HG03469 (cell line): ENCODE measurements around the gene KLF15.

ENCODE experiments used
- ATAC-seq: cut with Tn5 transposase; IDR thresholded peaks from one replicate; pipeline ENCODE4 v1.9.1; 2021; ENCODE audit warnings: mild to moderate bottlenecking, moderate library complexity, moderate number of reproducible peaks; ENCODE audit not compliant: unreplicated experiment

Gene KLF15

DNA sequence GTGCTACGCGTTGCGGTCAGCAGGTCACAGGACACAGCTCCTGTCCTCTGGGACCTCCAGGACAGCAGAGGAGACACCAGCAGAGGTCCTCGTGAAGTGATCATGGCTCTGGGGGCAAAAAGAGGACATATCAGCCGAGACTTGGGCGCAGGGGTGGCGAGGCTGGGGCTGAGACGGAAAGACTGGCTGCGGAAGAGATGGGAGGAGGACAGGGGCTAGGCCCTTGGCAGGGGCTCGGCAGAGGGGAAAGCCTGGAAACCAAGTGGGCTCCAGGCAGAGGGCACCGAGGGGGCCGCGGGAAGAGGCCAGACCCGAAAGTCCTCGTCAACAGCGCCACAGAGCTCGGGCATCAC, 32.6 kb upstream of the KLF15 start:
- no peak for ATAC-seq

DNA sequence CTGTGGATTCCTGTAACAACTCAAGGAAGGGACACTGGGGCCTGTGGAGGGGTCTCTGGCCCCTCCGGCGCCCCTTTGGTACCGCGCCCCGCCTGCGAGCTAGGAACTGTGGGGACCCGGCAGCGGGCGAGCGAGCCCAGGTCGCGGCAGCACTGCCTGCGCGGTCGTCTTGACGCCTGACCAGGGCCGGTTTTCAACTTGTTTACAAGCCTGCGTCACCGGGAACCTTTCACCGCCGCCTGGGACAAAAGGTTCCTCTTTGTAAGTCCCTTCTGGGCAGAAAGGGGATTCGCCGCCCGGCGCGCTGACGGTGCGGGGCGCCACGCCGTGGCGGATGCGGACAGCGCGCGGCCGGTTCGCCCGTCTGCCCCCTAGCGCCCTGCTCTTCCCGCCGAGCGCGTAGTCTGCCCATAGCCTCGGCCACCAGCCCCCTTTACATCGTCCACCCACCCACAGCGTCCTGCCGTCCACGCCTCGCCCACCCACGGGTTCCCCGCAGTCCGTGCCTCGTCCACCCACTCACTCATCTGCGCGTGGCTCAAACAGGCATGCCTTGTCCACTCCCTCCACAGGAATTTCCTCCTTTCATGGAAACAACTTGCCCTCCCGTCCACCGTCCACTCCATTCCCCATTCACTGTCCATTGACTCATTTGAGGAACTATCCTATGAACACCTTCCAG, 32.0 kb upstream of the KLF15 start:
- no peak for ATAC-seq

DNA sequence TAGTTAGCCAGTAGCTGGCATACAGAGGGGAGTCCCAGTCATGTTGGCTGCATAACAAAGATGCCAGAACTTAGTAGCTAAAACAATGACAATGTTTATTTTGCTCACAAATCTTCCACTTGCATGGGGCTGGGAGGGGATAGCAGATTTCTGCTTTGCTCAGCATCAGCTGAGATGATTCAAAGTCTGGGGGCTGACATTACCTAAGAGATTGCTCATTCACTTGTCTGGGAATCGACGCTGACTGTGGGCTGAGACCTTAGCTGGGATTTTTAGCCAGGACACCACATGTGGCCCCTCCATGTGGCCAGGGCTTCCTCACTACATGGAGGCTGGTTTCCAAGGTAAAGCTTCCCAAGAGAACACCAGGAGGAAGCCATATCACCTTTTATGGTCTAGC, 24.8 kb upstream of the KLF15 start:
- no peak for ATAC-seq

DNA sequence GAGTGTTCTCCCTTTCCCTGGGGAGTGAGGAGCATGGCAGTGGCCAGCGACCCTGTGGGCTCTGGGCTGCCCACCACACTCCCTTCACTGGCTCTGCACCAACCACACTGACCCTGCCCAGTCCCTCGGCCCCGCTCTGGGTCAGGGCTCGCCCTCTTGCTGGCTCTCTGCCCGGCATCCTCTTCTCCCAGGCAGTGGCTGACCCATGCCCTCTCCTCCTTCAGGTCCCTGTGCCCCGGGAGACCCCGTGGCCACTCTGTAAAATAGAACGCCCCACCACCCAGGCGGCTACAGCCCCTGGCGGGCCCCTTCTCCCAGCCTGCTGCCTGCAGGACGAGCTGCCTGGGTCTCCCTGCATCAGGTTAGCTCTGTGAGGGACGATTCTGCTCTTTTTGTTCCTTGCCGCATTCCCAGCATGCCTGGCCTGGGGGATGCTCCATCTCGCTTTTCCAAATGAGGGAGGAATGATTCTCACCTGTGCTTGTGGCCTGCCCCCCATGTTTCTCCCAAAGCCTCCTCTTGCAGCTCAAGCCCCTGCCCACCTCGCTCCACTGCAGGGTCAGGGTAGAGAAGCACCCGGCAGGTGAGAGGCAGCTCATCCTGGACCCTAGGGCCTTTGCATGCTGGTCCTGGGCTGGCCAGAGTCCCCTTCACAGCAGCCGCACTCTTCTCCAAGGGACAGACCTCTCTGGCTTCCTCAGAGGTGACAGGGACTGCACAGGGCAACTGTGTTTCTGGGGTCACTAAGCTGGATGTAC, 23.0 kb upstream of the KLF15 start:
- ATAC-seq, result no peak

DNA sequence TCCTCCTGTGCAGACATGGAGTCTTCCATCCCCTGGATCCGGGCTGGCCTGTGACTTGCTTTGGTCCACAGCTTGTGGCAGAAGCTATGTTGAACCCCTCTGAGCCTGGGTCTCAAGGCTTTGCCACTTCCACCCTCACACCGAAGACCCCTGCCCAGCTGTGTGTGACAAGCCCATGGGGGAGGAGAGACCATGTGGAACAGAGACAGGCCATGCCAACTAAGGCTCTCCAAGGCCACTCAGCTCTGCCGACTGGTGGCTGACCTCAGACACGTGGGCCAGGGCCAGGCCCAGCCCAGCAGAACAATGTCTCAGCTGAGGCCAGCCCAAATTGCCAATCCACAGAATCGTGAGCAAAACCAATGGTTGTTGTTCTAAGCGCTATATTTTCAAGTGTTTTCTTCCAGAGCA, 21.1 kb upstream of the KLF15 start:
- no peak for ATAC-seq

DNA sequence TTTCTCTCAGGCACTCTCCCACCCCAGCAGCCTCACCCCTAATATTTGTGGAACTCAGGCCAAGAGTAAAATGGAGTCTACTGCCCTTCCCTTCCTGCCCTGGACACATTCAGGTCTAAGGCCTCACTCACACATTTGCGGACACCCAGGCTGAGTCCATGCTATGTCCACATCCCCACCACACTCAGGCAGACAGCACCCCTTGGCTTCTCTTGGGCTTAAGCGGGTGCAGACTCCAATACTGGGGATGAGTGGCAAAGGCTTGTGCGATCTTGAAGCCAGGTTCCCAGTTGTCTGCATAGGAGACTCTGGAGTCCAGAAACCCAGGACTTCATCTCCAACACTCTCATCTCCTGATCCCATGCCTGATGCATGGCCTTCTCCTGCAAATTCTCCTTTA, 20.0 kb upstream of the KLF15 start:
- no peak for ATAC-seq

DNA sequence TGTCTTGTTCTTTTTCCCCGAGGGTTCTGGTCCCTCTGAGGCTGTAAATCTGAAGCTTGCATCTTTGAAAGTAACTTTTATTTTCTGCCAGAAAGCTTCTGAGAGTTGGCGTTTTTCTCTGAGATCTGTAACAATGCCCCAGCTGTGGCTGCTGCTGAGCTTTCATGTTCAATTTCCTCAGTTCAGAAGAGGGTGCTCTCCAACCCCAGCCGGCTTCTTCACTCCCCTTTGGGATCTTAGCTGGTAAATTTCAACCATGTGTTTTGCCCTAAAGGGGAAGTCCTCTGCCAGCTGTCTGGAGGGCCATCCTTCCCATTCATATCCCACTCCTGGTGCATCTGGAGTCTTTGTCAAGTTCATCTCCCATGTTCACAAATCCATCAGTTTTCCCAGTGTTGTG, 19.2 kb upstream of the KLF15 start:
- no peak for ATAC-seq

DNA sequence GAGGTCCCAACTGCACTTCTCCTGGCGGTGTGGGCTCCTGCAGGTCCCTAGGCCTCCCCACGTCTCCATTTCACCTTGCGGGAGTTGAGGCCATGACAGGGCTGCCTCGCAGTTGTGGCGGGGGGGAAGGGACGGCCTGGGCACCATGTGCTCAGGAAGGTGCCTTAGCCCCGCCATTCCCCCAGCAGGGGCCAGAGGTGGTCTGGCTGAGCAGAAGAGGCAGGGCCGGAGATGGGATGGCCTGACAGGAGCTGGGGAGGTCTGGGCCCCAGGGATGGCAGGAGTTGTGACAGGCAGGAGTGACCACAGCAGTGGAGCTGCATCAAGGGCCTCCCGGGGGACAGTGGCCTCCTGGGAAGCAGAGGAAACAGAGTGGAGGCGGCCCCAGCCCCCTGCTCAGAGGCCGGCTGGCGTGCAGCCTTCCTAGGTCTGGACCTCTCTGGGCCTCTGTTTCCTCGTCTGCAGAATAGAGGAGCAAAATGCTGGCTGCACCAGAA, 18.7 kb upstream of the KLF15 start:
- no peak for ATAC-seq

DNA sequence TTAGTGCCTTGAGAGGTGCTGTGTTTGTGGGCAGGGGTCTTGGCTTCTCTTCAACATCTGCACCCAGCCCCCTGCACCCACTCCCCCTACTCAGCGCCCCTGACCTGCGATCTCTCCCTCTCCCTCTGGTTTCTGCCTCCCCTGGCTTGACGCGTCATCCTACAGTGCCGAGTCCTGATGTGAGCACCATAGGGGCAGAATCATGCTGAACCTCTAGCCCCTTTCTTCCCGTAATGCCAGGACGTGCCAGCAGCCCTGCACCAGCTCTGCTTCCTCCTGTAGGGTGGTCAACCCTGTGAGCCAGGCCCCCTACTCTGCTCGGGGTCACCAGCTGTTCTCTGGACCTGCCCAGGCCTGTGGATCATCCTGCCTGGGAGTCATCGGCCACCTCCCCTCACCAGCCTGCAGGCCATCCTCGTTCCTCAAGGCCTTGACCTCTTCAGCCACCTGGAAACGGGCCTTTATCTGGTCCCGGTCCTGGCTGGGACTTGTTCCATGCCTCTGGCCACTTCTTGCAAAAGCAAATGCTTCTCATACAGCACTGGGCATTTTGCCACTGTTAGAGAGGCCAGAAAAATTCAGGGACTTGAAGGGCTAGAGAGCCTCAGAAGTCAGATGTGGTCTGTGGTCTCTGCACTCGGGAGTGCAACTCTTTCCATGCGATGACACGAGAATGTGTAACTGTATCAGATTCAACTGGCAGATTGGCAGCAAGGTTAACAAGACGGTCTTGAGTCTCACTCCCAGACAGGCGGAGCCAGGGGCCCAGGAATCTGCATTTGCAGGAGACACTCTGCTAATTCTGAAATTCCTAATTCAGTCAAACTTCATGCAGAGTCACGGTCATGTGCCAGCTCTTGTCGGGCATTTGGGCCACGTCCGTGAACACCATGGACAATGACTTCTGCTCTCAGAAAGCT, 16.7 kb upstream of the KLF15 start:
- no peak for ATAC-seq

DNA sequence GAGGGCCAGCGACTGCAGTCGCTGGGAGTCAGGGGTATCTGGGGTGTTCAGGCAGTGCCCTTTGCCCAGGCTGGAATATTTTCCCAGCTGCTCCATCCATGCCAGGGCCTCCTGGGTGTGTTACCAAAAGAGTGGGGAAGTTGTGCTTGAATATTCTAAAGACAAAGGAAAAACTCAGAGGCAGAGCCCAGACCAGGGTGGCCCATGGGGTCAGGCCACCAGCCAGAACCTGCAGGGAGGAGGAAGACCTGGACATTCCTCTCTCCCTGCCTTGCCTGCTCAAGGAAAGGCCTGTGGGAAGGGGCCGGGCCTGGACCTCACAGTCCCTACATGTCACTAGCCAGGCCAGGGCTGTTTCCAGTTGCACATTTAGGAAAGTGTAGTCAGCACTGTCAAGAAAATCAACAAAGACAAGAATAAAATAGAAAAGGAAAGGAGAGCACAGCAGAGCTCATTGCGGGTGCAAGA, 16.0 kb upstream of the KLF15 start:
- no peak for ATAC-seq

DNA sequence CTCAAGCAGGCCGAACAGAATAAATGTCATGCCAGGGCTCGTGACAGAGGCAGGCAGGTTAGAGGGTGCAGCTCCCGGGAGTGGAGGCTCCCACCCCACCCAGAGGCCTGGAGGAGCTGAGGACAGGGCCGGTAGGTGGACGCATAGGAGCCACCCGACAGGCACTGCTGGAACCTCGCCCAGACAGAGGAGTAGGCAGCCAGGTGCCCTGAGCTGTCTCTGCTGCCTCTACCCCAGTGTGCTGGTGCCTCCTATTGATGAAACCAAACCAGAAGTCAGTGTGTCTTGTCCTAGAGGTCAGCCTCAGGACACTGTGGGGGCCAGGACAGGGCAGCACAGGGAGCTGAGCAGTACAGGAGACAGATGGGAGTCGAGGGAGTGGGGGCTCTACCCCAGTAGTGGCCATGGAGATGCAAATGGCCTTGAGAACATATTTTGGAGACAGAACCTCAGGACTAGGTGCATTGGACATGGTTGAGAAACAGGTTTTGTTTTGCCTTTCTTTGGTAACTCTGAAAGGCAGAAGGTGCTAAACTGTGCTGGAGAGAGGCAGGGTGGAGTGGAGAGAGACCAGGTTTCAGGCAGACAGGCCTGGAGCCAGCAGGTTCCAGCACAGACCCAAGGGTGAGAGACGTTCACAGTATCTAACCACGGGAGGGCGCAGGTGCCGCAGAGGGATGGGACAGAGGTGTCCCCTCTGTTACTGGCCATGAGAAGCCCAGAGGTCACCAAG, 15.4 kb upstream of the KLF15 start:
- no peak for ATAC-seq

DNA sequence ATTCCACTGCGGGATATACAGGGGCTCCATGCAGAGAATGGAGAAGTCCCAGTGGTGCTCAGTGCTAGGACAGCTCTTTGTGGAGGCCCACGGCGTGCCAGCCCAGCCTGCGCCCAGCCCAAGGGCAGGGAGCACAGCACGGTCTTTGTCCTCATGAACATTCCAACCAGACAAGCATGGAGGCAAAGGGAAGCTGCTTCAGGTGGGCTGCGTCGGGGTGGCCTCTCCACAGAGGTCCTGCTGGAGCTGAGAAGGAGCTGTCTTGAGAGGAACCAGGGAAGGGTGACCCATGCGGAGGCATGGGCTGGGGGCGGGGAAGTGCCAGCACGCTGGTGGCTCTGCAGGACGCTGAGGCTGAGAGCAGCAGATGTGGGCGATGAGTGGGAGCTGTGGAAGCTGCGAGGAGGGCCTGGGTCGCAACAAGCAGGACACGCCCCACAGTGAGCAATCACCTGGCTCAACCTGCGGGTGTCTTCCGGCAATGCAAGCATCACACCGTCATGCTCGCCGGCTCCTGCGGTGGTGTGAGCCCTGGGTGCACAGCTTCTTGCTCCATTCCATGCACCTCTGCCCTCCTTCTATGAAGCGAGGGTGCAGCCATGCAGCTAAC, 14.0 kb upstream of the KLF15 start:
- no peak for ATAC-seq

DNA sequence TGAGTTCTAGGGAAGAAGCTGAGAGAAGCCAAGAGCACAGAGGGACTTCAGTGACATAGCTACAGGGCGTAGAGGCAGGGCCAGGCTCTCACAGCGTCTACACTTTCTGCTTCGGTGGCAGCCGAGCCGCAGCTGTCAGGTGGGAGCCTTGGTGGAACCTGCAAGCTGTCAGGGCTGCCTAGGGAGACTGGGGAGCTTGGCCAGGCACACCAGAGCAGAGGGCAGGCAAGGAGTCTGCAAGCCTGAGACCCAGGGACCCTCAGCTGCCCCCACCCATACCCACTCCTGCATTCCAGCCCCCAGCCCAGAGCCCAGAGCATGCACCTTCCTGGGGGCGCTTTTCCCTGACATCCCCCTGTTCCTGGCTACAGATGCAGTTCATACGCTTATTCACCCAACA, 13.4 kb upstream of the KLF15 start:
- no peak for ATAC-seq

DNA sequence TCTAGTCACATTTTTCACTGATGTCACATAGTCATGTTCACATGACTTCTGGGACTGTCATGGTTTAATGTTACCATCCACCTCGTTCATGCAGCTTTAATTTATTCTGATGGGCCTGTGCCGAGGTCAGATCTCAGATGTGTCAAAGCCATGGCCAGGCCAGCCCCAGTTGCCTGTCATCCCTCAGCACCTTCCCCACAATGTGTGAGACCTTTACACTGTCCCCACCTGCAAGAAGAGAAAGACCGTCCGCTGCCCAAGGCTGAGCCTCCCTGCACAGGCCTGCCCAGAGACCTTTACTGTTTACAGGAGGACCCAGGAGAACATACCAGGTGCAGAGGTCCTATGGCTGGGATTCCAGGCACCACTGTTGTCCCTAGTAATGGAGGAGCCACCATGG, 12.8 kb upstream of the KLF15 start:
- ATAC-seq, result no peak

DNA sequence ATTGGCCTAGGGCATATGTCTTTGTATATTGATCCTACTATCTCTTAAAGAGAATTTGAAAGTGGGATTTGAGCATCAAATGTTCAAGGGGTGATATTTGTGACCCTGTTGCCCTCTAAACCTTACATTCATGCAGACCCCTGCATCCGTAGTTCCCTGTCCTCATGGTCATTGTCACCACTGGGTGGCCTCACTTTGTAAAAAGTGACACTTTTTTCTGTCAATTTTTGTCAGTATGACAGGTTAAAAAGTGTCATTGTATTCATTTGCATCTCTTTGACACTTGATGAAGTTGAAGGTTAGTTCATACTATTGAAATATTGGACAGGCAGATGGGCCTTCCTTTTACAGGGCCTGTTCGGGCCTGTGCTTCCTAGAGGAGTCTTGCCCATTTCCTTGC, 12.3 kb upstream of the KLF15 start:
- no peak for ATAC-seq

DNA sequence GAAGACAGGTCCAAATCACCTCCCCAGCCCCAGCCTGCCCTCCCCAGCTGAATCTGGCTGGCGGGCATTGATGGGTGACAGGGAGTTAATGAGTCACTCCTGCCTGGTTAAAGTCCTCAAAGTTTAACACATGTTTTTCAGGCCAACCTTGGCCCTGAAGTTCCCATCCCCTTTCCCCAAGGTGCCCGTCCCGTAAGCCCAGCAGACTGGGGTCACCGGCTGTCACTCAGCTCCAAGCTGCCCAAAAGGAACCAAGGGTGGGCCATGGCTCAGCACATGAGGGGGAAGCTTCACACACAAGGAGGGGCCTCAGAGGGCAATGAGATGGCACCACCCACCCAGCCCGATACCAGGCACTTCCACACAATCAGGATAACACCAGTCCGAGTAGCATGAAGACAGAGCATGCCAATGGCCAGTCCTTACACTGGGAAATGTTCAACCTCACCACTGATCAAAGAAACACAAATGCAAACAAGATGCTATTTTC, 10.2 kb upstream of the KLF15 start:
- ATAC-seq, result no peak

DNA sequence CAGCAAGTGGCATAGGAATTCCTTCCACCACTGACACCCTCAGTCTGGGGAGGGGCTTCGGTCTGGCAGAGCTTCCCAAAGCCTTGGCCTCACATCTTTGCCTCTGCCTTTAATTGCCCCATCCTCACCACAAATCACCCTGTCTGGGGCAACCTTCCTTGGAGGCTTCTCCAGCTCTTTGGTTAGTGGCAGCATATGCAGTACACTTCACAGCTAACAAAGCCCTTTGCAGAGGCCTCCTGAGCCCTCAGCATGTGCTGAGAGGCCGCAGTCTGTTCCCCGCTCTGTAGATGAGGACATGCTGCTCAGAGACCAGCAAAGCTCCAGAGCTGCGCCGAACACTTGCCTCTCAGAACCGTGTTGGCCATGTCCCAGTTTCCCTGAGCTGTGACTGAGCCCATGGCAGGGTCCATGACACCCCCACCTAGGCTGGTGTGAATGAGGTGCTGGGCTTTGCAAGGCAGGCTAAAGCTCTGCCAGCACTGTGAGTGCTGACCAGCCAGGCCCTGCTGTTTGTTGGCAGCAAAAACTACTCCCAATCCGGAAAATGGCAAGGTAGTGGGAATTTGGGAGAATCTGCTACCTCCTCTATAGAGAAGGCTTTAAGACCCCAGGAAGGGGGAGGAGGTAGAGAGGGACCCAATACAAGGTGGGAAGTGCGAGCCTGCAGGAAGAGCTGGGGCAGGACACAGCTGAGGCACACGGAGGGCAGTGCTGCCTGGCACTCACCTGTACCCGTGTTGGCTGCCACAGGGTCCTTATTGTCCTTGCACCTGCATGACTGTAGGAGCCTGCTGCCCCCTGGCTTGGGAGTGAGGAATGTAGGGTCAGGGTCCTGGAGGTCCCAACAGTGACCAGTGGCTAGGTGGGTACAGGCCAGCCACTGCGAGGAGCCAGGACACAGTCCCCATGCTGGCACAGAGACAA, 8.4 kb upstream of the KLF15 start:
- ATAC-seq, result no peak

DNA sequence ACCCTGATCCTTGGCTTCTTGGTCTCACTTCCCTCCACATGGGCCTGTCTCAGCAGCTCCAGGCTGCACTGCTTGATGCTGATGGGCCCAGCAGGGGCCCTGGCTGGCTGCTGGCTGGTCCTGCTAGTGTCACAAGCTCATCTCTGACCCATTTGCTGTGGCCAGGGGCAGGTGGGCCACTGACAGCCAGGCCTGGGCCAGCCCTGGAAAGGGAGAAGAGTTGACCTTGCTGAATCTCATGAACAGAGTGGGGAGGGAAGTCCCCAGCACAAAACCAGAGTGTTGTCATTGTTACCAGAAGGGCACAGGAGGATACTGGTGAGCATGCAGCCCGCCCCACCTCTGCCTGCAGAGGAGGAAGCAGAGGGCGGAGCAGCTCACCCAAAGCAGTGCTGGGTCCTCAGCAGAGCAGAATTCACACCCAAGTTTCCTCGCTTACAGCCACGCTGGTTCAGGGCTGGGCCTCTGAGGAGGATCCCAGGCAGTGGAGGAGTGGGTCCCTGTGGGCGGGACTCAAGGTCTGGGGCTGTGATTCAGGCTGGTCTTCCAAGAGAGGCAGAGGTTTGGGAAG, 7.6 kb upstream of the KLF15 start:
- ATAC-seq, result no peak
